ENCODE measurements around the gene PIH1D1.

- TF ChIP-seq CTCF (IDR thresholded peaks at IDR 0.05; ENCODE audit: low read depth, low read length, poor library complexity, severe bottlenecking): no peak
- TF ChIP-seq EZH2phosphoT487 (IDR thresholded peaks at IDR 0.05; ENCODE audit: borderline replicate concordance, low read length): no peak
These were observed 23.7 kb upstream of the PIH1D1 start for GRCh38 chr19:49475191-49475917.
